ENCODE data around the gene ZNF609. TPM values are rescaled to one million over a fixed set of nuclear protein-coding genes. Genes with fewer than 3 reads are reported as not detected.

The ZNF609 gene
- total and polyA plus RNA-seq, 8 donors, result 4.2 to 25.2 (median 13.1) TPM

DNA sequence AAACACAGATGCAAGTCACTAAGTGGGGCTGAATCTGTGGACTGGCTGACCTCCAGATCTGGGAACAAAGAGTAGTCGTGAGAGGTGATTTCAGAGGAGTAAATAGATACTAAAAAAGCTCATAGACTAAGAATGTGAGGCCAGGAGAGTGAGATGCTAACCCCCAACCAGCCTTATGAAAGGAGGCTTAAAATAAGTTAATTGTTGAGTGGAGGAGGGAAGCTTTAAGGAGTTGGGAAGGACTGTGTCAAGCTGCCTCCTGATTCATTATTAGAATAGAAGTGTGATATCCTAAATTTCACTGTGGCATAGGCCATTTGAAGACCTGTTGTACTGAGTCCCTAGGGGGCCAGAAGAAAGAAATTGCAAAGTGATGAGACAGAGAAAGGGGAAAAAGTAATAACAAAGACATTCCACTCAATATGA lies 207.4 kb downstream of the ZNF609 start:
- FAIRE-seq, result no peak

GRCh38 chr15:64673866-64674265 lies 213.5 kb downstream of the ZNF609 start:
- Histone ChIP-seq H3K27me3 (no peaks in the 10 kb centered on the region), H3K4me3 (no peak overlapping the region), H3K4me1 (no peaks in the 10 kb centered on the region), H3K9me3 (no peaks in the 10 kb centered on the region), H3K27ac (no peak overlapping the region), H3K36me3 (peaks cover 0 to 18% (median 0%) of the 10 kb centered on the region in 3 donors)
- WGBS, 2 donors, result 87 to 92% methylated on average over 12 of the region's 12 CpGs
- intact Hi-C loops (cut with DNase I), result loop anchor here in 1 of 3 donors (10.0 kb wide), 1 partner anchor 239 kb away; no protein-coding TSS in a partner anchor
- DNase-seq, result no peak
- no peak for ATAC-seq
- FAIRE-seq, result no peak
- TF ChIP-seq, protein P1, sequence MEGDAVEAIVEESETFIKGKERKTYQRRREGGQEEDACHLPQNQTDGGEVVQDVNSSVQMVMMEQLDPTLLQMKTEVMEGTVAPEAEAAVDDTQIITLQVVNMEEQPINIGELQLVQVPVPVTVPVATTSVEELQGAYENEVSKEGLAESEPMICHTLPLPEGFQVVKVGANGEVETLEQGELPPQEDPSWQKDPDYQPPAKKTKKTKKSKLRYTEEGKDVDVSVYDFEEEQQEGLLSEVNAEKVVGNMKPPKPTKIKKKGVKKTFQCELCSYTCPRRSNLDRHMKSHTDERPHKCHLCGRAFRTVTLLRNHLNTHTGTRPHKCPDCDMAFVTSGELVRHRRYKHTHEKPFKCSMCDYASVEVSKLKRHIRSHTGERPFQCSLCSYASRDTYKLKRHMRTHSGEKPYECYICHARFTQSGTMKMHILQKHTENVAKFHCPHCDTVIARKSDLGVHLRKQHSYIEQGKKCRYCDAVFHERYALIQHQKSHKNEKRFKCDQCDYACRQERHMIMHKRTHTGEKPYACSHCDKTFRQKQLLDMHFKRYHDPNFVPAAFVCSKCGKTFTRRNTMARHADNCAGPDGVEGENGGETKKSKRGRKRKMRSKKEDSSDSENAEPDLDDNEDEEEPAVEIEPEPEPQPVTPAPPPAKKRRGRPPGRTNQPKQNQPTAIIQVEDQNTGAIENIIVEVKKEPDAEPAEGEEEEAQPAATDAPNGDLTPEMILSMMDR (IDR thresholded peaks at IDR 0.05), result no peak

More for the DNA sequence above, 207.4 kb downstream of the ZNF609 start:
- Histone ChIP-seq H3K9me3 (no peaks in the 10 kb centered on the region), H3K4me1 (no peaks in the 10 kb centered on the region), H3K27me3 (no peaks in the 10 kb centered on the region), H3K4me3 (no peak overlapping the region), H3K27ac (no peak overlapping the region), H3K36me3 (no peaks in the 10 kb centered on the region)
- TF ChIP-seq, protein P1 (IDR thresholded peaks at IDR 0.05), result no peak
- ATAC-seq, result peak in 1 of 4 donors; percentile 19
- 22 to 33% methylated on average over 1 of the region's 1 CpG for WGBS, 2 donors
- intact Hi-C loops (cut with DNase I), result no loop called here
- no peak for DNase-seq

- Histone ChIP-seq H3K27me3 (no peaks in the 10 kb centered on the region), H3K27ac (no peak overlapping the region), H3K4me3 (no peak overlapping the region), H3K4me1 (no peaks in the 10 kb centered on the region), H3K9me3 (no peaks in the 10 kb centered on the region), H3K36me3 (peaks cover 0 to 40% (median 6%) of the 10 kb centered on the region in 3 donors)
- TF ChIP-seq, protein P1 (IDR thresholded peaks at IDR 0.05), result no peak
- FAIRE-seq (no peak), DNase-seq (no peak), ATAC-seq (no peak)
- intact Hi-C loops (cut with DNase I), result loop anchor here in 1 of 3 donors (10.0 kb wide), 1 partner anchor 243 kb away; no protein-coding TSS in a partner anchor
- 84 to 90% methylated on average over 14 of the region's 14 CpGs for WGBS, 2 donors
Measured at GRCh38 chr15:64678126-64678819, 217.9 kb downstream of the ZNF609 start.

DNA sequence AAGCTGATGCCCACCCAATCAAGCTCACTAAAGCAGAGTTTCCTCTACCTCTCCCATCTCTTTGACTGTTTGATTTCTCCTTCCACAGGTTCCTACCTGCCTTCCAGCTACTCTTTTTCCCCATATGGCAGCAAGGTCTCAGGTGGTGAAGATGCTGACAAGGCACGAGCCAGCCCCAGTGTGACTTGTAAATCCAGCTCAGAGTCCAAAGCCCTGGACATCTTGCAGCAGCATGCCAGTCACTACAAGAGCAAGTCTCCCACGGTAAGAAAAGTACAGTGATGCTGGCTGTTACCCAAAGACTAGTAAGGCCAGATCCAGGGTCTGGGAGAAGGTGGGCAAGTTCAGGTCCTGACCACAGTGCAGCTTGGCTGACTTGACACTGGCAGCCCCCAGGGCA lies 219.7 kb downstream of the ZNF609 start:
- H3K27ac ChIP-seq, result no peak overlapping the region
- 64% methylated on average over 2 of the region's 2 CpGs for WGBS, 2 donors
- H3K4me3 ChIP-seq, result no peak overlapping the region
- peaks cover 0 to 28% (median 6%) of the 10 kb centered on the region in 3 donors for H3K36me3 ChIP-seq
- no peaks in the 10 kb centered on the region for H3K9me3 ChIP-seq
- TF ChIP-seq, protein P1 (IDR thresholded peaks at IDR 0.05), result no peak
- no peak for DNase-seq
- intact Hi-C loops (cut with DNase I), result loop anchor here in 1 of 3 donors (10.0 kb wide), 2 partner anchors 255 to 495 kb away; no protein-coding TSS in a partner anchor
- no peaks in the 10 kb centered on the region for H3K27me3 ChIP-seq
- FAIRE-seq, result no peak
- ATAC-seq, result no peak
- H3K4me1 ChIP-seq, result no peaks in the 10 kb centered on the region

All from pancreas (tissue), 10 donors.